GM13977 (cell line): ENCODE results near the gene ADCY1.

ENCODE experiments used
- DNase-seq: peaks from one replicate; pipeline ENCODE4 v3.0.0; 2012; ENCODE audit warnings: low spot score
- in situ Hi-C: fragments of 300-500 bp; cut with MboI; formaldehyde crosslinking; loops from one replicate; pipeline ENCODE4 v1.12.0; 2022; ENCODE audit warnings: low sequenced_read_pairs, low pct_unique_long_range_greater_than_20kb, mixed read lengths, inconsistent platforms; ENCODE audit not compliant: unreplicated experiment
- TF ChIP-seq, protein P1 (sequence below): IDR thresholded peaks from 2 replicates; pipeline ENCODE4 v1.5.1; 2012; ENCODE audit warnings: mild to moderate bottlenecking, control low read depth; ENCODE audit not compliant: insufficient read depth; ENCODE audit errors: extremely low read depth, missing control alignments

The ADCY1 gene

DNA sequence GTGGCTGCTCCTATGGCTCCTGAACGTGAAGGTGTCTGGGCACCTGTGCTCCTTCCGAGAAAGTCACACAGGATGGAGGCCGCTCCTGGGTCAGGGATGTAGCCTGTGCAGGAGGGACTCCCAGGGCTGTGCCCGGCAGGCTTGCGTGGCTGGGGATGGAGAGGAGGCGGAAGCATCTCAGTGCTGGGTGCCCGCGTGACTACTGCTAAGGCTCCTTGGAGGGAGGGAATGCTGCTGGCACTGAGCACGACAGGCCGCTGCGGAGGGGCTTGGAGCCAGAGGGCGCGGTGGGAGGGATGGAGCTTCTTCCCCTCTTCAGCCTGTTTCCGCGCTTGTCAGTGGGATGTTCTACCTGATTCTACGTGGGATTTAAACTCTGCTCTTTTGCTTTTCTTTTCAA lies 35.0 kb downstream of the ADCY1 start:
- in situ Hi-C loops: no loop called here
- TF ChIP-seq, protein P1, sequence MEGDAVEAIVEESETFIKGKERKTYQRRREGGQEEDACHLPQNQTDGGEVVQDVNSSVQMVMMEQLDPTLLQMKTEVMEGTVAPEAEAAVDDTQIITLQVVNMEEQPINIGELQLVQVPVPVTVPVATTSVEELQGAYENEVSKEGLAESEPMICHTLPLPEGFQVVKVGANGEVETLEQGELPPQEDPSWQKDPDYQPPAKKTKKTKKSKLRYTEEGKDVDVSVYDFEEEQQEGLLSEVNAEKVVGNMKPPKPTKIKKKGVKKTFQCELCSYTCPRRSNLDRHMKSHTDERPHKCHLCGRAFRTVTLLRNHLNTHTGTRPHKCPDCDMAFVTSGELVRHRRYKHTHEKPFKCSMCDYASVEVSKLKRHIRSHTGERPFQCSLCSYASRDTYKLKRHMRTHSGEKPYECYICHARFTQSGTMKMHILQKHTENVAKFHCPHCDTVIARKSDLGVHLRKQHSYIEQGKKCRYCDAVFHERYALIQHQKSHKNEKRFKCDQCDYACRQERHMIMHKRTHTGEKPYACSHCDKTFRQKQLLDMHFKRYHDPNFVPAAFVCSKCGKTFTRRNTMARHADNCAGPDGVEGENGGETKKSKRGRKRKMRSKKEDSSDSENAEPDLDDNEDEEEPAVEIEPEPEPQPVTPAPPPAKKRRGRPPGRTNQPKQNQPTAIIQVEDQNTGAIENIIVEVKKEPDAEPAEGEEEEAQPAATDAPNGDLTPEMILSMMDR: no peak
- DNase-seq: no peak

DNA sequence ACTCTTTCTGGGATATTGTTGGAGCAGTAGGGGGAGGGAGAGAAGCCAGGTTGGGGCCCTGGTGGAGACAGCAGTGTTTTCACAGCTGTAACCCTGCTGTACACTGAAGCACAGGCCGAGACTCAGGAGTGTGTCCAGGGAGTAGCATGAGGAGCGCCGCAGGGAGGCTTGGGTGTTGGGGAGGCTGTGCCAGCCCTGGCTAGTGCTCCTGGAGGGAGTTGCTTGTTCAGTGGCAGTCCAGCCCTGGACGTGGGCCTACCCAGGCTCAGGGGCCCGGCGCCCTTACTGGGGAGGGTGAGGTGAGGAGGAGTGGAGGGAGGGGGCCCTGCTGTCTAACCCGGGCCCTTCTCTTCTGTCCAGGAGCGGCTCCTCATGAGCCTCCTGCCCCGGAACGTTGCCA lies 35.9 kb downstream of the ADCY1 start:
- in situ Hi-C loops: no loop called here
- no peak for DNase-seq
- TF ChIP-seq, protein P1: no peak

DNA sequence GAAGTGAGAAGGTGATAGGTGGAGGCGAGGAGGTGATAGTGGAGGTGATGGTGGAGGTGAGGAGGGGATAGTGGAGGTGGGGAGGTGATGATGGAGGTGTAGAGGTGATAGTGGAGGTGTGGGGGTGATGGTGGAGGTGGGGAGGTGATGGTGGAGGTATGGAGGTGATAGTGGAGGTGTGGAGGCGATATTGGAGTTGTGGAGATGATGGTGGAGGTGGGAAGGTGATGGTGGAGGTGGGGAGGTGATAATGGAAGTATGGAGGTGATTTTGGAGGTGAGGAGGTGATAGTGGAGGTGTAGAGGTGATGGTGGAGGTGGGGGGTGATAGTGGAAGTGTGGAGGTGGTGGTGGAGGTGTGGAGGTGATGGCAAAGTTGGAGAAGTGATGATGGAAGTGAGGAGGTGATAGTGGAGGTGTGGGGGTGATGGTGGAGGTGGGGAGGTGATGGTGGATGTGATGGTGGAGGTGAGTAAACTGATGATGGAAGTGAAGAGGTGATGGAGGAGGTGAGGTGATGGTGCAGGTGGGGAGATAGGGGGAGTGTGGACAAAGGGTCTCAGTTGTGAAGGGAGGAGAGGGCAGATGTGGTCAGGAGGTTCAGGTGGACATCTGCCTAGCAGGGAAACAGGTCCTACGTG lies 36.6 kb downstream of the ADCY1 start:
- TF ChIP-seq, protein P1: no peak
- DNase-seq: no peak
- in situ Hi-C loops: no loop called here

DNA sequence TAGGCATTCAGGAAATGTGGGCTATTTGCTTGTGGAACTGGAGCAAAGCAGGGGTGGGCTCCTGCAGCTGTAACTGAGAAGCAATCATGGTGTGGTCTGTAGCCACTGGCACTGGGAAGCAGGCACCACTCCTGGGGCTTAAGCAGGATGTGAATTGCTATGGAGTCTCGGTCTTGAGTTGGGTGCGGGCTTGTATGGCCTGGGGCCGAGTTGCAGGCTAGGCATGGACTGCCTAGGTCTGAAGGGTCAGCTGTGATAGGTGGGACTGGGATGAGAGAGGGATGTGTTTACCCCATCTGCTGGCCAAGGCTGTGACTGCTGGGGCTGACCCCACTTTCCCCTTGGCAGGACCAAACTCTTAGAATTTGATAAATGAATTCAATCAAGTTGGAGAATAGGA lies 43.0 kb downstream of the ADCY1 start:
- in situ Hi-C loops: no loop called here
- no peak for DNase-seq

DNA sequence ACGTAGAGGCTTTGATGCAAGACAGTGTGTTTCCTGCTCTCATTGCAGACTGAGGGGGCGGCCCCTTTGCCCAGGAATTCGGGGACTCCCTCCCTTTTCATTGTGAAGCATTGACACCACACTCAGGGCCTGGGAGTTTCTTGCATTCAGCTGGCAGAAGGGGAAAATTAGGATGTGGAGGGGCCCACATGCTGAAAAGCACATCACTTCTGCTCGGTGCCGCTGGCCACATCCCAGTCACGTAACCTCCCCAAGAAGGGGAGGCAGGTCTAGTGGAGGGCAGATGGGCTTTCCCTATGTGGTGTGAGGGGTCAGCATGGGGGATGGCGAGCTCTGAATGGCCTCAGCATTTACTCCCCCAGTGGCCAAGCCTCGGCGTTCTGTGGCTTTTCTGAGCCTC lies 47.9 kb downstream of the ADCY1 start:
- in situ Hi-C loops: no loop called here
- DNase-seq: no peak
- TF ChIP-seq, protein P1: no peak

More for the DNA sequence above, 43.0 kb downstream of the ADCY1 start:
- TF ChIP-seq, protein P1: no peak

DNA sequence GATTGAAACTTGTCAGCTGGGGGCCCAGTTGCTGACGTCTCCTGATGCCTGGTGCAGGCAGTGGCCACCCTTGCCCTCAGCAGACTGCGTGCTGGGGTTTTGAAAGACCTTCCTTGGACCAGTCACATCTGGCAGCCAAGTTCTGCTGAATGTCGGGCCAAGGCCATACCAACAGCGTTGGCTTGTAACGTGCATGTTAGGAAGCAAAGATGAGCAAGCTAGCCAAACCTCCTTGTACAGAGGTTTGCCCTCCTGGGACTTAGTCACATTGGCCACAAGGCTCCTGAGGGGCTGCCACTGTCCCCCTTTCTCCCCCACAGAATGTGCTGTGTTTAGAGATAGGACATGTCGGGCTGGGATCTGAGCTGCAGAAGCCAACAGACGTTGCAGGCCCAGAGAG lies 49.0 kb downstream of the ADCY1 start:
- no peak for DNase-seq
- in situ Hi-C loops: no loop called here
- TF ChIP-seq, protein P1: no peak
